GM18909 (cell line): Measurements from ENCODE around the gene RECK.
A peak's percentile ranks its signal among the peaks of the same experiment; 100 is the strongest.
"Not testable (repeated sequence)": the region's sequence is repeated elsewhere in the genome, so short reads cannot be mapped to it uniquely, and the experiment has no call there.

Experiments
- ATAC-seq: cut with Tn5 transposase; IDR thresholded peaks from one replicate; pipeline ENCODE4 v1.9.1; 2021; ENCODE audit warnings: mild to moderate bottlenecking; ENCODE audit not compliant: unreplicated experiment, poor library complexity

RECK gene, protein sequence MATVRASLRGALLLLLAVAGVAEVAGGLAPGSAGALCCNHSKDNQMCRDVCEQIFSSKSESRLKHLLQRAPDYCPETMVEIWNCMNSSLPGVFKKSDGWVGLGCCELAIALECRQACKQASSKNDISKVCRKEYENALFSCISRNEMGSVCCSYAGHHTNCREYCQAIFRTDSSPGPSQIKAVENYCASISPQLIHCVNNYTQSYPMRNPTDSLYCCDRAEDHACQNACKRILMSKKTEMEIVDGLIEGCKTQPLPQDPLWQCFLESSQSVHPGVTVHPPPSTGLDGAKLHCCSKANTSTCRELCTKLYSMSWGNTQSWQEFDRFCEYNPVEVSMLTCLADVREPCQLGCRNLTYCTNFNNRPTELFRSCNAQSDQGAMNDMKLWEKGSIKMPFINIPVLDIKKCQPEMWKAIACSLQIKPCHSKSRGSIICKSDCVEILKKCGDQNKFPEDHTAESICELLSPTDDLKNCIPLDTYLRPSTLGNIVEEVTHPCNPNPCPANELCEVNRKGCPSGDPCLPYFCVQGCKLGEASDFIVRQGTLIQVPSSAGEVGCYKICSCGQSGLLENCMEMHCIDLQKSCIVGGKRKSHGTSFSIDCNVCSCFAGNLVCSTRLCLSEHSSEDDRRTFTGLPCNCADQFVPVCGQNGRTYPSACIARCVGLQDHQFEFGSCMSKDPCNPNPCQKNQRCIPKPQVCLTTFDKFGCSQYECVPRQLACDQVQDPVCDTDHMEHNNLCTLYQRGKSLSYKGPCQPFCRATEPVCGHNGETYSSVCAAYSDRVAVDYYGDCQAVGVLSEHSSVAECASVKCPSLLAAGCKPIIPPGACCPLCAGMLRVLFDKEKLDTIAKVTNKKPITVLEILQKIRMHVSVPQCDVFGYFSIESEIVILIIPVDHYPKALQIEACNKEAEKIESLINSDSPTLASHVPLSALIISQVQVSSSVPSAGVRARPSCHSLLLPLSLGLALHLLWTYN

DNA sequence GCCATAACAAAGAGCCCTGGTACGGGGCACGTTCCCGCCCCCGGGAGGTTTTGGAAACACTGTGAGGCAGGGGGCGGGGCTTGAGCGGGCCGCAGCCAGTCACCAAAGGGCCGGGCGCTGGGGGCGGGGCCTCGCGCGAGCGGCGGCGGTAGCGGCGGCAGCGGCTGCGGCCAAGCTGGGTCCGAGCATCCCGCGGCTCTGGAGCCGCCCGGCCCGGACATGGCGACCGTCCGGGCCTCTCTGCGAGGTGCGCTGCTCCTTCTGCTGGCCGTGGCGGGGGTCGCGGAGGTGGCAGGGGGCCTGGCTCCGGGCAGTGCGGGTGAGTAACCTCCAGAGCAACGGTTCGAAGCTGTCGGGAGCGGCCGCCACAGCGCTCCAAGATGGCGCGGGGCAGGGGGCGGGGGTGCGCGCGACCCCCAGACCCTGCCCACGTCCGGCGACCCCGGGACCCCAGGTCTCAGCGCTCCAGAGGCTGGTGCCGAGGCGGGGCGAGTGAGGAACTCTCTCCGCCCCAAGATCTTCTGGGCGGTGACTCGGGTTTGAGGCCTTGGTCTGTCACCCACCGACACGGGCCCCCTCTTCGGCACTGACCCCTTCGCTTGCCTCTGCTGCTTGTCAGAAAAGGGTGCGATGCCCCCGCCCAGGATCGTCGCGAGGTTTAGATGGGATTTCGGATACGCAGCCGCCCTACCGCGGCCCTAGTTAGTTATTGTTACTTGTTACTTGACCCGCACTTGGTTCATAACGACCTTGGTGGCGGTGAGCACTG lies at the start of gene RECK:
Gene RECK (plus strand): TSS at position 134 of the 769 bp plus-strand sequence. CDS start 86 bp downstream, at position 220.
- peak; percentile 85 for ATAC-seq

DNA sequence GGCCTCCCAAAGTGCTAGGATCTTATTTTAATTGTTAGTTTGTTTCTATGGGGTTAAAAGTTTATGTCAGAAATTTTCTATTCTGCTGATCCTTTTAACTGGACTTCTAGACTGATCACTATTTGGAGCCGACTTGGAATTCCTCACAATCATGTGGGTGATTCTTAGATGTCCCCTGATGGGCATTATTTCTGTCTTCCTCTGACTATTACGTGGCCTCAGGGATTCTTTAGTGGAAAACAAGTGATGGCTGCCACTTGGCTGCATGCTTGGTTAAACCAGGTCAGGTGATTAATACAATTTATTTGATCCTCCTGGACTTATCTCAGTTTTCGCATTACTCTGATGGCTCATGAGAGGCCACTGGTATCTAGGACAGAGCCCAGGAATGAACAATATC lies 46.6 kb upstream of the RECK start:
- ATAC-seq, result no peak

DNA sequence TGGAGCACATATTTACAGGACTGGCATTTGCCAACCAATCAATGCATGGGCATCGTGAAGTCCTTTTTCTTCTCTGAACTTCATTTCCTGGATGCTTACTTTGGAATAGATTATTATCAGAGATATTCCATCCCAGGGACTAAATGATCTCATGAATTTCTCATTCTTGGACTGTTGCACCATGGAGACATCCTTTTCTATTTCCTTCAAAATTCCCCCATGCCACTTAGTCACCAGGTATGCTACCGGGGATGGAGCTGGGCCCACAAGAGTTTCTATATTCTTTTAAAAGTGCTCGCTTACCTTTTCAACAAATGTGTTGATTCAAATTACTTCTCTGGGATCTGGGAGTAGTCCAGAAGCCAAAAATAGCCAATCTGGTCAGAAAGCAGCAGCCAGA lies 43.6 kb upstream of the RECK start:
- ATAC-seq, result not testable (repeated sequence)

DNA sequence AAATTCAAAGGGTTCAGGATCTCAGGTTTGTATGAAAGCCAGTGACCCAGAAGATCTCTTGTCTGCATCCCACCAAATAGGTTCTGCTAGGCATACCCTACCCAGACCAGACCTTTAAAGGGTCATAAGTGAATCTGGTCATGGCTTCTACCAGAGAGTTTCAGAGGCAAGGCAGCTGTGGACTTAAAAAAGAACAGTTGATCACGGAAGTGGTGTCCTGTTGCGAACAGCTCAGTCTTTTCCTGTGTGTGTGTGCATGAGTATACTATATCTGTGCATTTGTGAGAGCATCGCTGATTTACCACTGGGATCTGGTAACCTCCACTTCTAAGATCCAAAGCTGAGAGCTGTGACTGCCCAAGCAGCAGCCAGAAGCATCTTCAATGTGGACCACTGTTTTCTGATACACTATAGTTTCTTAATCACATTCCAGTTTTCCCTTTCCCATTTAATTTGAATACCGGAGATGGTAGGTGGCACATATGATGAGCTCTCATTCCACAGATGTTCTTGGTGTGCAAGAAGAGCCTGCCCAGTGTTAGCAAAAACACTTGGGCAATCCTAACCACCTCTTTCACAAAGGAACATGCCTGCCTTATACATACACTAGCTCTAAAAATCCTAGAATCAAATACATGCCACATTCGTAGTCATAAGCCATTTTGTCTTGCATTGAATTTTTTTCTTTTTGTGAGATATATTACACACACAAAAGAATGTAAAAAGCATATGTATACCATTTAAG lies 42.6 kb upstream of the RECK start:
- ATAC-seq, result no peak

DNA sequence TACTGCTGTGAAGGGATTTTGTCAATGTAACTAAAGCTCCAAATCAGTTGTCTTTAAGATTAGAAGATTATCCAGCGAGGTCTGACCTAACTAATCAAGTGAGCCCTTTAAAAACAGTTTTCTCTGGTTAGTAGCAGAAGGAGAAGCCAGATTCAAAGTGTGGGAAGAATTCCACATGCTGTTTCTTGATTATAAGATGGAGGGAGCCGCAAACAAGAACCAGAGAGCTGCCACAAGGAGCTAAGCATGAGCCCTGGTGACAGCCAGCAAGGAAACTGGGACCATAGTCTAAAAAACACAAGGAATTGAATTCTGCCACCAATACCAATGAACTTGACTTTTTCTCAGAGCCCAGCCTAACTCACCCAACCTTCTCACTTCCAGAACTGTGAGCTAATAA lies 41.8 kb upstream of the RECK start:
- no peak for ATAC-seq

DNA sequence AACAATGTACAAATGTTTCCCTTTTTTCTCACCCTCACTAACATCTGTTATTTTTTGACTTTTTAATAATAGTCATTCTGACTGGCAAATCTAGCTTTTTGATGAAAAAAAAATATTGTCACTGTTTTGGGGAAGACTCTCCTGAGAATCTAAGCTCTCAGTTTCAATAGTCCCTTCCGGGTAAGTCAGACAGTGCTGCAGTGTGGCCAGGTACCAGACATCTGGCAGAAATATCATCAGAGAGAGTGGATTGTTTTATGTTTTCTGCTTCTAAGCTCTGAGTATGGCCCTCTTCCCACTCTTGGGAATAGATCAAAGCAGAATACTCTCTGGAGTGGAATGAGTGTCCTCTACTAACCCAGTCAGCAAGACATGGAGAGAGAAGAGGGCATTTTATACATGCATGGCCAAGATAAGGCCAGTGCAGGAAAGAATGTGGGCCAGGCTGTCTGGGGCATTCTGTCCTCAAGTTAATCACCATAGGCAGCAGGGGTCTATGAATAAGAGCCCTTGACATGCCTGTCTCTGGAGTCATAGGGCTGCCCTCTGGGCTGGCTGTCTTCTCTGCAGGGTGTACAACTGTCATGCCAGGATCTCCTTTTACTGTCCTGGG lies 40.2 kb upstream of the RECK start:
- no peak for ATAC-seq

DNA sequence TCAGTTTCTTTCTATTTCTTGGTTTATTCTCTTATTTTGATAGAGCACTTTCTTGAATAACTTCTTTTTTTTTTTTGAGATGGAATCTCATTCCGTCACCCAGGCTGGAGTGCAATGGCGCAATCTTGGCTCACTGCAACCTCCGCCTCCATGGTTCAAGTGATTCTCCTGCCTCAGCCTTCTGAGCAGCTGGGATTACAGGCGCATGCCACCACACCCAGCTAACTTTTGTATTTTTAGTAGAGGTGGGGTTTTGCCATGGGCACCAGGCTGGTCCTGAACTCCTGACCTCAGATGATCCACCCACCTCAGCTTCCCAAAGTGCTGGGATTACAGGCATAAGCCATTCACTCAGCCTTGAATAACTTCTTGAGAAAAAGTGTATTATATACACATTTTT lies 39.7 kb upstream of the RECK start:
- ATAC-seq, result not testable (repeated sequence)

DNA sequence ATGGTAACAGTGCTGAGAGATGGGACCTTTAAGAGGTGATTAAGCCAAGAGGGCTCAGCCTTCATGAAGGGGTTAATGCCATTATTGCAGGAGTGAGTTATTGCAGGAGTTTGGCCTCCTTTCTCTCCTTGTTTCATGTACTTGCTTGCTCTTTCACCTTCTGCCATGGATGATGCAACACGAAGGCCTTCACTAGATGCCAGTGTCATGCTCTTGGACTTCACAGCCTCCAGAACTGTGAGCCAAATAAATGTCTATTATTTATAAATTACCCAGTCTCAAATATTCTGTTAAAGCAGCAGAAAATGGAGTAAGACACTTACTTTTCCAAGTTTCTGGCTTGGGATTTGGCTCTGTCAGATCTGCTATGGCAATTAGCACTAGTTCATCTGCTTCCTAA lies 38.4 kb upstream of the RECK start:
- ATAC-seq, result no peak

DNA sequence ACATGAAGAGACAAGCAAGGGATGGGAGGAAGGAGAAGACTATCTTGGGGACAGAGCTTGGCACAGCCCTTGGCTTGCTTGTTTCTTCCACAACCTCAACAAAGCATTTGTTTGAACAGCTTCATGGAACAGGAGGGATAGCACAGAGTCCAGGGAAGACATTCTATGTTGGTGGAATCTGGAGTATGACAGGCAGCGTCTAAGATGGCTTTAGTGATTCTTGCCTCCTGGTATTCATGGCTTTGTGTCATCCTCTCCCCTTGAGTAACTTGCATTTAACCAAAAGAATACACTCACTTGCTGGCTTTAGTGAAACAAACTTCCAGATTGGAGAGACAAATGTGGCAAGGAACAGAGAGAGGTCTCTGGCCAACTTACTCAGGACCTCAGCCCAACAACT lies 30.8 kb upstream of the RECK start:
- ATAC-seq, result no peak

DNA sequence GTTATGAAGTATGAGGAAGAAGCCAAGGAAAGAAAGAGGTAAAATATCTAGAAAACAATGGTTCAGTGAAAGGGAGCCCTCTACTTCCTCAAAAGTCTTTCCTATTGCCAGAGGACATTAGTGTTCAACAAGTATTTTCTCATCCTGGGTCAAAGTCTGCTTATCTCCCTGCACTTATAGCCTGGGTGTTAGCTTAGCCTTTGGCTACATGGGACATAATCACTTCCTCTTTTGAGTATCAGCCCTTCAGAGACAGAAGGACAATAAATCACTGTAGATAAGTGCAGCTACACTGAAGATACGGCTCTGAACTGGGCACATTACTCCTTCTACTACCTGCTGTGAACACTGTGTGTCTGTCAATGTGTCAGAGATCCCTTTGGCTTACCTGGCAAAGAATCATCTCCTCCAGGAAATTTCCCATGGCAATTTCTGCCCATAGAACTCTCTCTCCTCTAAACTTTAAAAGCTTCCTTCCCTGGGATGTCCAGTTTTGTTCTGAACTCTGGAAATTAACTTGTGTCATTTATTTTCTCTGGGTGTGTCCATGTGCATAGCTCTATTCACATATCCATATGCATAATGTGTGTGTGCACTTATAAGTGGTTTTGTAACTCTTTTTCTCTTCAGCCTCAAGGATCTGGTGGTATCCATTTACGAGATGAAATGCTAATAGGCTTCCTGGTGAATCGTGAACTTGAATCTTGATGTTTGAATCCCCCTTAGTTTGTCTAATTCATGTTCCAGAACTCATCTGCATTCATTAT lies 30.0 kb upstream of the RECK start:
- no peak for ATAC-seq

DNA sequence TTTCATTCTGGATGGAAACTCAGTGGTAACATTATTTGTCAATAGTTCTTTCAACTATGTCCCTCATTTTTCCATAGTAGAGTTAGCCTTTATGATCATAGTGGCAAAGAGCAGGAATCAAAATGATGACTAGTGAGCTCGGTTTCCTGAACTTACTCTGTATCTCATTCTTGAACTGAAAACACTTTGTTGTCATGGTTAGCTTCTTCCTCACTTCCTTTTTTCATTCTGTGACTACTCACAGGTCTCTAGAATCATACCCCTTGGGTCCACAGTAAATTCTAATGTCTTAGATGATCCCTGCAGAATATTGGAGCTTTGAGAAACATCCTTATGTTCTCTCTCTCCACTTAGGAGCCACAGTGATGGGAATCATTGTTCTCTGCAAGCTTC lies 29.4 kb upstream of the RECK start:
- no peak for ATAC-seq

DNA sequence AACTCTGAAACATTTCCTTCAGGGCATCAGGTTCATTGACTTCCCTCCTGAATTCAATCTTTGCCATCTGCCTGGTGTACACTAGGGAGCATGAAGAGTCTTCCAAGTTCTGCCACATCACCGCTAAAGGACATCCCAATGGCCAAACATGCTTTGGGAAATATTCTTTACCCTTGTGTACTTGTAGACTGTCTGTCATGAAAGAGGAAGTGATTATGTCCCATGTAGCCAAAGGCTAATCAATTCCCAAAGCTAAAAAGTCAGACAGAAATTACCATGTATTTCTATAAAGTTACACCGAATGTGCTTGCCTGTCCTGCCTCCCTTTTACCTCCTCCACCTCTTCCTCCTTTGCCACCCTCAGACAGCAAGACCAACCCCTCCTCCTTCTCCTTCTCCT lies 28.9 kb upstream of the RECK start:
- no peak for ATAC-seq

DNA sequence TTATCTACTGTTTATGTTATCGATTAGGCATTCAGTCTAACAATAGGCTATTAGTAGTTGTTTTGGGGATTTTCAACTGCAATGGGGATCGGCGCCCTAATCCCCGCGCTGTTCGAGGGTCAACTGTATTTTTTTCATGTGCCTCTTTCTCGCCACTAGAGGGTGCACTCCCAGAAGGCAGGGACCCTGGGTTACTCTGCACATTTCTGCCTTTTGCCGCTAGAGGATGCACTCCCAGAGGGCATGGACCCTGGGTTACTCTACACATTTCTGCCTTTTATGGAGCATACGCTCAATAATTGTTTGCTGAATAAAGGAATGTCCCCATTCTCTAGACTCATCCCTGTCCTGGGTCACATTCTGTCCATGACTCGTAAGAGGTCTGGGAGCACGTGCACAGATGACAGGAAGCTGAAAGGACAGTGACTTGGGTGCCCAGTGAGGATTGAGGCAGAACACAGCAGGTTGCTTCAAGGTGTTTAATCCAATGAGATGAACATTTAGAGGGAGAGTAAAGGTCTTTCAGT lies 27.9 kb upstream of the RECK start:
- peak; percentile 60 for ATAC-seq

DNA sequence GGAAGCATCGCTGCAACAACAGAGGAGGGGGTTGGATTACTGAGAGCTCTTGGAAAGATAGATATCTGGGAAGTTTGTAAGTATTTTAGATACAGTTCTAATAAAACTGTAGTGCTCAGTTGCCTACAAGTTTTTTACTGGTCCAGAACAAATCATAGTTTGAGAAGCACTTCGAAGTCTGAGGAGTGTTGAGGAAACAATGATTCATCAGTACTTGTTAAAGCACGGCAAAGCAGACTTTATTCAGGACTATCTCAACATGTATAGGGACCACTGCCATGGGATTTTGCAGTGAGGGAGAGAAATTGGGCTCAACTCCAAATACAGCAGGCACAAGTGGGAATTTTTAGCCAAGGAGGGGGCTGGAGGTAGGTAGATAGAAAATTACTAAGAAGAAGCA lies 25.3 kb upstream of the RECK start:
- no peak for ATAC-seq

DNA sequence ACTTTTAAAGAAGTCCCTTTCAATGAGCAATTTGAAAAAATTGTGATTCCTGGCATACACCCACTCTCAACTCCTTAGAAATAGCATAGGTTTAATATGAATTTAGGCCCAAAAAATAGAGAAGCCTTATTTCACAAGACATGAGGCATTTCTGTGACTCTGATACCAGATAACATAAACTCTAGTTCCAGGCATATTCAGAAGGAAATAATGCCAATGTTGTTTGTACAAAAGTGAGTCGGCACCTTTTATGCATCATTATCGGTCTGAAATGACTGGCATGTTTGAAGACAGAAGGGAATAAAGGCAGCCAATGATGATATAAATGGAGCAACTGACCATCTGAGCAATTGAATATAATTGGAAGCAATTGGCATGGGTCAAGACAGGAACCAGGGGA lies 19.4 kb upstream of the RECK start:
- ATAC-seq, result no peak

DNA sequence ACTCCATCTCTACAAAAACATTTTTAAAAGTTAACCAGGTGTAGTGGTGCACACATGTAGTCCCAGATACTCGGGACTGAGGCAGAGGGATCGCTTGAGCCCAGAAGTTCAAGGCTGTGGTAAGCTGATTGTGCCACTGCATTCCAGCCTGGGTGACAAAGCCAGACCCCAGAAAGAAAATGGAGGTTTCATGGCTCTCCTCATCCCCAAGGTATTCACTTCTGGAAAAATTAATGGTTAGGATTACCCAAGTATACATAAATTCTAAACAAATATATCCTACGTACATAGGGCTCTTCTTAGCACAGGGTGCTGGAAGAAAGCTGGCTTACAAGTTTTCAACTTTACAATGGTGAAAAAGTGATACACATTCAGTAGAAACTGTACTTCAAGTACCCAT lies 18.6 kb upstream of the RECK start:
- ATAC-seq, result no peak

DNA sequence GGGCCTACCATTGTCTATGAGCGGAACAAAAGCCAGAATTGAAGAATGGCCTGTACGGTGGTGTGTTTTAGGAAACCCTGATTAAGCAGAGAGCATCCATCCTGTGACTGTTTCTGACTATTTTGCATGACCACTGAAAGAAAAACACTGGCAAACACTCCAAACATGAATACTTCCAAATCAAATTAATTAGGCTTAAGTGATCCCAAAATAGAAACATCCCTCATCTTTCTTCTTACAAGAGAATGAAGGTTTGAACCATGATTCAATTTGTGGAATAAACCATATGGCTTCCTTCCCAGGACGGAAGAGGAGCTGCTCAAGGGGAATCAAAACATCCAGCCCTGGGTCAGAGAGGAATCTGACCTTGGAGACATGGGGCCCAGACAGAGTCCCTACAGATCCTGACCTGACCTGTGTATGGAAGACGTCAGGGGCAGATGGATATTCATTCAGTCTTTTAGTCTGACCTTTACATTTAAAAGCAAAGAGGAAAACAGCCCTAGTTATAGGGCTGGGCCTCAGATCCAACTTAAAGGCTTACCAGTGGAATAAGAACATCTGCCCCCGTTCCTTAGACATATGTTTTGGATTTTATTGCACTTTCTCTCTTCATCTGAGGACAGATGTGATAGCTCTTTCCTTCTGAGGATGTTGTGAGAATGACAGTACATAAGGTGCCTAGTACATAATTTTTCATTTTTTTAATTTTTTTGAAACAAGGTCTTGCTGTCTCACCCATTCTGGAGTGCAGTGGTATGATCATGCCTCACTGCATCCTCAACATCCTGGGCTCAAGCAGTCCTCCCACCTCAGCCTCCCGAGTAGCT lies 17.6 kb upstream of the RECK start:
- no peak for ATAC-seq

DNA sequence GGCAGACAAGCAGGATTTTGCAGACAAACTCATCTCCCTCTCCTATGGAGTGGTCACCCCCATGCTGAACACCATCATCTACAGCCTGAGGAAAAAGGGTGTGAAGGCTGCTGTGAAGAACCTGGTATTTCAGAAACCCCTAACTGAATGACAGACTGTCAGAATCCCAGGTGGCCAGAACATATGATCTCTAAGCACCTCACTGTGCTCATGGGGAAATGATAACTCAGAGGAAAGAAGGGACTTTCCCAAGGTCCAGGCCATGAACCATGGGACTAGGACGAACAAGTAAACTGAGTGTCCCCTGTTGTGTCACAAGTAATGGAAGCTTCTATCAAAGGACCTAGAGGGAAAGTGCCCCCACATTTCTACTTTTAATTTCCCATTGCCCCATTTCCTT lies 14.7 kb upstream of the RECK start:
- ATAC-seq, result no peak
